GM19240 (cell line): ENCODE results near the gene DGKB.
"Not testable (repeated sequence)": the region's sequence is repeated elsewhere in the genome, so short reads cannot be mapped to it uniquely, and the experiment has no call there.

Experiments used
- DNase-seq: peaks from one replicate; pipeline ENCODE4 v3.0.0; 2011; ENCODE audit warnings: low spot score; ENCODE audit not compliant: insufficient read length

Gene DGKB

DNA sequence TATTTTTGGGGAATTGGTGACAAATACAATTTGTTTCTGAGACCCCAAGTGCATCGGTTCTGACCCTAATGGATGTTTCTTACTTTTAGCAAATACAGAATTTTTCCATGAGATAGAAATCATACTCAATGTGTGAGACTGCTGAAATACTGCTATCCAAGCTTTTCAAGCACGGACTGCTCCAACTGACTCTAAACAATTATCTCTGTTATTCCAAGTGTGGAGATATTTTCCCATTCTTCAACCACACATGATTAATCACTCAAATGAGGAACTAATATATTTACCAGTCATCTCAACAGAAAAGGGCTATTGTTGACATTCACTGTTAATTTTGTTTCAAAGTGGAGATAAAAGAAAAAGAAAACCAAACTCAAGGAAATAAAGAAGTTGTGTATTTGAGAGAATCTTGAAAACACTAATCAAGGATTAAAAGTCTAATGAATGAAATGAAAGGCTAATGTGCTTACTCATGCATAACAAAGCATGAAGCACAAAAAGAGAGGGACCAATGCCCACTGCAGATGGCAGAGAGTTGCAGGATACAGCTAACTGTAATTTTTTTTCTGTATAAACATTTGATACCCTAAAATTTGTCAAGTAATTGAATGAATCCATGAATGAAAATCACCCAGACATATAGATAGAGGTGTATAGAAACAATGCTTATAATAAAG is 423.6 kb downstream of the DGKB start:
- DNase-seq, result no peak

DNA sequence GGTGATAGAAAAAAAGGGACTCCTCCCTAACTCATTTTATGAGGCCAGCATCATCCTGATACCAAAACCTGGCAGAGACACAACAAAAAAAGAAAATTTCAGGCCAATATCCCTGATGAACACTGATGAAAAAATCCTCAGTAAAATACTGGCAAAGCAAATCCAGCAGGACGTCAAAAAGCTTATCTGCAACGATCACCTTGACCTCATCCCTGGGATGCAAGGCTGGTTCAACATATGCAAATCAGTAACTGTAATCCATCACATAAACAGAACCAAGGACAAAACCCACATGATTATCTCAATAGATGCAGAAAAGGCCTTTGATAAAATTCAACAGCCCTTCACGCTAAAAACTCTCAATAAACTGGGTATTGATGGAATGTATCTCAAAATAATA is 440.8 kb downstream of the DGKB start:
- DNase-seq, result not testable (repeated sequence)

DNA sequence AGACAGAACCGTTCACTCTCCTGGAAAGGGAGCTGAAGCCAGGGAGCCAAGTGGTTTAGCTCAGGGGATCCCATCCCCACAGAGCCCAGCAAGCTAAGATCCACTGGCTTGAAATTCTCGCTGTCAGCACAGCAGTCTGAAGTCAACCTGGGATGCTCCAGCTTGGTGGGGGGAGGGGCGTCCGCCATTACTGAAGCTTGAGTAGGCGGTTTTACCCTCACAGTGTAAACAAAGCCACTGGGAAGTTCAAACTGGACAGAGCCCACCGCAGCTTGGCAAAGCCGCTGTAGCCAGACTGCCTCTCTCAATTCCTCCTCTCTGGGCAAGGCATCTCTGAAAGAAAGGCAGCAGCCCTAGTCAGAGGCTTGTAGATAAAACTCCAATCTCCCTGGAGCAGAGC is 443.7 kb downstream of the DGKB start:
- DNase-seq, result not testable (repeated sequence)

DNA sequence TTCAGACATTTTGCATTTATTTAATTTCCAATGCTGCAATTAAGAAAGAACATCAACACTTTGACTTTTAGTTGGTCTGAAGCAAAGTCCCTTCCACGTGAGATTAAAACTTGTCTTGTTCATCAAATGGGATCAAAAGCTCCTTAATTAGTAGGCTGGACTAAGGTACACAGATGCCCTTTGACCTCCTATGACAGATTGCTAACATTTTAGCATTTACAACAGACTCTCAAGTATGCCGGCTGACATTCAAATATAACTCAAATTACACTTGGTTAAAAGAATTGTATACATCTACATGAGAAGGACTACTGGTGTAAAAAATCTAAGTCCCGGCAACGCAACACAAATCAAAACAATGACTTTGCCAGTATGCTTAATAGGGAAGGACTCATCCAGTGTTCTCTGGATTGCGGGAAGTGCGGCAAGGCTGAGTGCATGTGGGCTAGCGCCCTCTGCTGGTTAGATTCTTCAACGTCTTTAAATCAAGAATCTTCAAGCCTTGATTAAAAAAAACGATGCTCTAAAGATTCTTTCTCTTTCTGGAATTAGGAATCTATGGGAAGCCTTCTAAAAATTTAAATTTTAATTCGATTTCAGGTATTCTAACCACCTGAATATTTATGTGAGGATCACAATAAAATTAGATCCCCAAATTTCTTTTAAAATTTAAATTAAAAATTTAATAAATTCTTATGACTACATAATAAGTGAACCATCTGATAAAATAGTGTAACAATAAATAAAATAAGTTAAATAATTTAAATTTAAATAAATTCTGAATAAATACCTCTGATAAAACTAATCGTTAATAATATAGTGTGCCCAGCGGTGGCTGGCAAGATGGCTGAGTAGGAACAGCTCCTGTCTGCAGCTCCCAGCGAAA is 444.7 kb downstream of the DGKB start:
- DNase-seq, result peak; percentile 1

DNA sequence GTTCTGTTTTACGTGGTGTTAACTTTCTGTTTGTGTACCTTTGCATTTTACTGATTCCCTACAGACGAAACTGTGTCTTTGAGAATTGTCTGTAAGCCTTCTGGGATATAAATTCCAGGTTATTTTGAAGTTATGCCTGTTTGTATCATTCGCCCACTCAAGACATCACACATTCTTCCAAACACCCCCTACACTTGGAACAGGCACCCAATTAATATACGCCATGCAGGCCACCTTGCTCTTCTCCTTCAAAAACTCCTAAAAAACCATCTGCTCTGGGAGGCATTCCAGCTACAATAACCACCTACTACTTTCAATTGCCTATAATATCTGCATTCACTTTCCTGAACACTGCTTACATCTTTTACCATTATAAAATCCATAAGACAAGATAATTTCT is 453.3 kb downstream of the DGKB start:
- DNase-seq, result no peak

DNA sequence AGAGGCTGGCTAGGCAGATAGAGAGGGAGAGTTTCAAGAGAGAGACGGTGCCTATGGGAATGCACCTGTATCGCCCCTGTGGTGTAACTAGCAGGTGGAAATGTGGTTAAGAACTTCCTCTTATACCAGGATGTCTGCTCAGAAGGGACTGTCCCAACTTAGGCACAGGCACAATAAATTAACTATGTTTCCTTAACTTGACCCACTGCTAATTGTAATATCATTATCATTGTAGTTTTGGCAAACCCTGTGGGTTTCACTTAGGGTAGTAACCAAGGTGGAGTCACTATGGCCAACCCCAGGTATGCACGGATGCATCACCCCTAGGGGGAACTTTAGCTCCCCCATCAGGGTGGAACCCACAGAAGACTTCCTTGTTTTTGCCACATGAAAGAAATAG is 455.7 kb downstream of the DGKB start:
- DNase-seq, result no peak

DNA sequence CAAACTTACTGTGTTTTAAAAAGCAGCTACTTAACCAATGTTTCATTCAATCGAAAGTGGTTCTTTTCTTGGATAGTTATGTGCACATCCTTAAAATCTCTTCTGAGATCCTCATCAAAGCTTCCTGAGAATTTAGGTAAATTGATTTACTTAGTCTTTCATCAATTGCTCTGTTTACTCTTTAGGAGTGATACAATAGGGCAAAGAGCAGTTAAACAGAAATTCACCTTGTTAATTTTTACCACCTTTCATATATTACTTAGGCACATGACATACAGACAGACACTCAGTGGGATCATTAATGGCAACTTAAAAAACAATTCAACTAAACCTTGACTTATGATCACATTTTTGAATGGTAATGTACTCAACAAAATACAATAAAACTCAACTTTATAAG is 456.3 kb downstream of the DGKB start:
- DNase-seq, result no peak

DNA sequence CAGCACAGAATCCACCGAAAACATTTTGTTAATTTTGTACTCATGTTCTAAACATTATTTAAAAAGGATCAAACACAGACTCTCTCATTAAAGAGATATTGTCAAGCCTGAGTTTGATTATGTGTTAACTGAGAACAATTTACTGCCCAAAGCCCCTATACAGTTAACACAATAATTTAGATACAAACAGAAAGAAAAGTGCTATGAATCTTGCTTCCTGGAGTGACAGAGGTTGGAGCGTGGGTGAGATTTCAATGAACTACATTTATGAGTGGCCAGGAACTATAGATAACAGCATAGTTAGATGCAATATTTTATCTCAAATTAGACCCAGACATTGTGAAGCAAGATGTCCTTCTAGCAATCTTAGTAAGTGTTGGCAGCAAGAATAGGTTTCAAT is 464.2 kb downstream of the DGKB start:
- DNase-seq, result no peak

DNA sequence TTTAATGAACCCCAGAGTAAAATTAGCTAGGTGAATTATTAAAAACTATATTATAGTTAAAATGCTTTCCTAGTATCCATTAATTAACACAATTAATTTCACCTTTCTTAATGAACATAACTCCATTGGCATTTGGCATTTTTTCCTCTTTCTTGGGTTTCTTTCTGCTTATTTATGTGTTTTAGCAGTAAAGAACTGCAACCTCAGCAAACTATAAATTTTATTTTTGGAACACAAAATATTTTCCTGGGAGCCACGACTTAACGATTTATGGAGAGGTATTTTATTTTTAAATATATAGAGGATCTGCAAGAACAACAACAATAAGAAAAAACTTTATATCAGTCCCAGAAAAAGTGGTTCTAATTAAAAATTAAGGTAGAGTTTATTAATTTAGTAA is 465.7 kb downstream of the DGKB start:
- DNase-seq, result no peak

DNA sequence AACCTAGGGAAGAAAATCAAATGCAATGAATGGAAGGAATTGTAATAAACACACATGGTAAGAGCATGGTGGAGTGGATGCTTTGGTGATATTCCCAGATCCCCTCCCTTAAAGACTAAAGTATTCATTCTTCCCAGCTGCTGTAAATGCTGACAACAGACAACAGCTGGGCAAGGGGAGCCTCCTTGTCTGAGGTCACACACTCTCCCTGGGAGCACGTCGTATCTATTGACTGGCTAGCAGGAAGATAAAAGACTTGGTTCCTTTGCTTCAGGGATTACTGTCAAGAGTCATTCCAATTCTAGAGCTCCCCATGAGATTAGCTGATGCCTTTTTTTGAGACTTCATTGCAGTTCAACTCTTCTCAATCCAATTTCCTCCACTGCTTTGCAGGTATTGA is 469.6 kb downstream of the DGKB start:
- DNase-seq, result no peak

DNA sequence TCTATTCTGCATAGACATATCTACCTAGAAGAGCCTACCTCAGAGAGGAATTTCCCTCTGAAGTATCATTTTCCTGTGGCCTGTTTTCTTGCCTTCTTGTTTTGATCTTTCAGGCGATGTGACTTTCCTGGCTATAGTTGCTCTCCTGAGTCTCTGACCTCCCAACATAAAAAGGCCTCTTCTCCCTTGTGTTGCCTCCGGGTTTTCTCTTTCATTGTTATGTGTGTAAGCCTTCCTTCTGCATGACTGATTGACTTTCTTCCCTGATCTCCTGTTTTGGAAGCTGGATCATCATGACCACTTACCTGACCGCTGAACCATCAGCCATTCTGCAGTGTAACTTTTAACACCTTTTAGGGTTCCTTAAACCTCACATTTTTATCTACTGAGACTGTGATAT is 471.6 kb downstream of the DGKB start:
- no peak for DNase-seq

DNA sequence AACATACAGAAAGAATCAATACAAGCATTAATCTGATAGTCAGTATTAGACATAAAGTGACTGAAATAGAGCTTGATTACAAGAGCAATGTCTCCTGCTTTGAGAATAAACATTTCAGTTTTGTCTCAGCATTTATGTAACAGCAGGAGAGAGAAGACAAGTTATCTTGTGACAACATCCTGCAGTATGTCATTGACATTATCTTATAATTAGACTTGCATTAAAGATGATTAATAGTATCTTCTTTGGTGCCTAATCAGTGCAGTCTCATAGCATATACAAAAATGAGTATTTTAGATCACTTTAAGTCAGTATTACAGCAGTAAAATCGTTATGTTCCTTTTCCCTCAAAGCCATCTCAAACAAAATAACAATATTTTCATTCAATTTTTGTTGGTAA is 477.0 kb downstream of the DGKB start:
- no peak for DNase-seq

DNA sequence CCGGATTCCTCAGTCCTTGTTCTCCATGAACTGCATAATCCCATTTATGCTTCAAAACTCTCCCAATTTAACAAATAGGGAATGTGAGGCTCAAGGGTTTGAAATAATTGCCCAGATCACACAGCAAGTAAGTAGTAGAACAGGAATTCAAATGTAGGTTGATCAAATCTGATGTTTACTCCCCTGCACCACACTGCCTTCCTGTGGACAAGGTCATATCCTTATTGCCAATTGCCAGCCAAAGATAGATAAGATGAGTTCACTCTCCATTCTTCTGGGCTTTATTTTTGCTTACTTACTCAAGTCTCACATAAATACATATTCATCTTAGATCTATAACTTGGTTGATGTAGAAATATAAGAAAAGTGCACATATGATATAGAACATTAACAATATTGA is 477.9 kb downstream of the DGKB start:
- DNase-seq, result no peak

DNA sequence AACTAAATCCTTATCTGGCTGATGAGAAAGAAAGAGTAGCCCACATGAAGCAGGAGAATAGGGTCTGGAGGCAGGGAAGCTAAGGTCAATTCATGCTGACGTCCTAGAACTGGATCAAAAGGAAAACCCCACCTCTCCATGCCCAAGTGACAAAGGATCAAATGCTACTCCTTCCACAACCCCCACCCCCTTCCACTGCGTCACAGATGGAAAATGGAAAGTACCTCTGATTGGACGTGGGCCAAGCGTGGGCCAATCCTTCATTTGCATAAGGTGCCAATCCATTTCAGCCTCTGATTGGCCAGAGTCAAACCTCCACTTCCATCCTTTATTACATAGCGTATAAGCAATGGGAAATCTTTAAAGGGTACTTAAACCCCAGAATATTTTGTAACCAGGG is 481.8 kb downstream of the DGKB start:
- DNase-seq, result no peak

DNA sequence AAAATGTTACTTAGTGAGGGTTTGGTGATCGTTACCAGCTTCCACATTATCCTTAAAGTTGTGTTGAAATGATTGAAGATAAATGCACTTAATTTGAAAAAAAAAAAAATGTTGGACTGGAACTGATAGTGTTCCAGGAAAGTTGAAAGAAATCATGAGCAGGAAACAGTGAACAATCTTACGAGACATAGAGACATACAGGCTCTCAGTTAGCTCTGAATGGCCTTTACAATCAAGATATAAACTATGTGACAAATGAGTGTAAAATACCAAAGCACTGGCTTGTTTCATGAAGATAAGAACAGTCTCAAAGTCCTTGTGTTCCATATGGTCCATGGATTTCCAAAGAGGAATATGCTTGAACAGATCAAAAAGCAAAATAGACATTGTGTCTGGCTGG is 483.0 kb downstream of the DGKB start:
- no peak for DNase-seq

DNA sequence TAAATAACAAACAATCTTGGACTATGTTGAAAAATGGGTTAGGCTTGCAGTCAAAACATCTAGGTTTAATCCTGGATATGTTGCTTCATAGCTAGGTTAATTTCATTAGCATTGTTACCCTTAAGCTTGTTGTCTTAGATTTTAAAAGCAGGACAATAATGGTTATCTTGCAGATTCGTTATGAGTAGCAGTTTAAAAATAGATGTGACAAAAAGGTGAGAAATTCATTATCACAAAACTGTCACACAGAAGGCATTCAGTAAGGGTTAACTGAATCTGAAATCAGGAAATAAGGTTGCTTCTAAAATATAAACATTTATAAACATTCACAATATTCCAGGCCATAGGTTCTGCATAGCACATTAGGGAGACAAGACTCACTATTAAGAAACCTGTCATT is 483.9 kb downstream of the DGKB start:
- no peak for DNase-seq

DNA sequence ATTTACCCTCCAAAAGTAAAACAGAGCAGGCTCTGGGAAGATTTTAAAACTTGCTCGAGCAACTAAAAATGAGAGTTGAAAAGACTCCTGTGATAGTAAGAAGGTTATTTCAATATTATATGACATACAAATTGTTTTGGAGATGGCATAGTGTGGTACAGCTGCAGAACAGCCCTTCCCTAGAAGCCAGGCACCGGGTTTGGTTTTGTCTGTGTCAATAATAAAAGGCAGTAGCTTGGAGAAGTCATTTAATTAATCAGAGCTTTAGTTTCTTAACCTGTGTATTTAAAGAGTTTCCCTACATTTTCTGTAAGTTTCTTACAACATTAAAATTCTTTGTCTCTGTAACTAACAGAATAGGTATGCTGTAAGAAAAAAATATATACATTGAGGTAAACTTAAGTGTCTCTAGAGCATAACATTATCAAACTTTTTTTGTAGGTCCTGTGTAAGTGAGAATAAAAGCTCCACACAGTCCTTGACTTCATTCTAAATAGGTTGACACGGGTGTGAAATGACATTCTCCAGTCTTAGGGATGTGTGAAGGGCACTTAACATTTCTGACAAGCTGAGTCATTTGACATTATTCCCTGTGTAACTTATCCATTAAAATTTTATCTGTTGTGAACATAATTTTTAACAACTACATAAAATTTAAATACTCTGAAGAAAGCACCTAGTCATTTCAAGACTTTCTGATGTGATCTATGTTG is 488.1 kb downstream of the DGKB start:
- no peak for DNase-seq

DNA sequence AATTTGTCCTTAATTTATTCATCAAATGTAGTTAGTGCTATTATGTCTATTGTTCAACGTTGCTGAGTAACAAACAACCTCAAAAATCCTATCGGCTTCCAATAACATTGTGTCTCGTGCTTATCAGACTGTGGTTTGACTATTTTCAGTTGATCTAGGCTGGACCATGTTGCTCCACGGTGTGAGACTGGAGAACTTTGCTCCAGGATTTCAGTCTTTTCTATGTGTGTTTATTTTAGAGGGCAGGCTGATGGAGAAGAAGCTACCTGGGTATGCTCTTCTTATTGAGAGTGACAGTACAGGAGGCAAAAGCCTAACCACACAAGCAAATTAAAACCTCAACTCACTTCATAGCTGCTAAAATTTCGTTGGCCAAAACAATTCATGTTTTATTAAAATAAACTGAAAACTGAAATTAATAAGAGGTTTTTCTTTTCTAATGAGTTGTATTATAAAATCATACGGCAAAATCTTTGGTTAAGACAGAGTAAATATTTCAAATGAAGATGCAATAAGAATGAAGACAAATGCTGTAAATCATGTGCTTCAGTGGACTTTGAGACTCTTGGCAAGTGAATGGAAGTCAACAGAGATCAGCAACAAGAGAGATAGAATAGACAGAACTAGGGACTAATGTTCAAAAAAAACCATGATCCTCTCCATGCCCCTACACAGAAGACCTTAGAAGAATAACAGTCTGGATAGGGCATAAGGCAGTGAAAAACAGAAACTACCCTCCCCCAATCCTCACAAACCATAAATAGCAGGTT is 495.1 kb downstream of the DGKB start:
- DNase-seq, result no peak

DNA sequence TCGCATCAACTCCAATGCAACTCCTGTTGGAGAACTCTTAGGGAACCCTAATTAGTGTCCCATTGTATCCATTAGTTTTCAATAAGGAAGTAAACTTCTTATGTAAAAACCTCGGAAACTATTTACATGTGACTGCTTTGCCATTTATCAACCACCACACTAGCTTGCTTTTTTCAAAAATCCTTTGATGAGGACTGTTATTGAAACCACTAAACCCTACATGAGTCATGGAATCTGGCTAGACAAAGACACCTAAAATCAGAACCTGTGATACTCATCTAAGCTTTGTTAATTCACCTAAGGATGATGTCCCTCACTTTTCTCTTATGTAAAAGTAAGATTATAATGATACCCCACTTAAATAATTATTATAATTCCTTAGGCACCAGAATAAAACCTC is 499.0 kb downstream of the DGKB start:
- no peak for DNase-seq

DNA sequence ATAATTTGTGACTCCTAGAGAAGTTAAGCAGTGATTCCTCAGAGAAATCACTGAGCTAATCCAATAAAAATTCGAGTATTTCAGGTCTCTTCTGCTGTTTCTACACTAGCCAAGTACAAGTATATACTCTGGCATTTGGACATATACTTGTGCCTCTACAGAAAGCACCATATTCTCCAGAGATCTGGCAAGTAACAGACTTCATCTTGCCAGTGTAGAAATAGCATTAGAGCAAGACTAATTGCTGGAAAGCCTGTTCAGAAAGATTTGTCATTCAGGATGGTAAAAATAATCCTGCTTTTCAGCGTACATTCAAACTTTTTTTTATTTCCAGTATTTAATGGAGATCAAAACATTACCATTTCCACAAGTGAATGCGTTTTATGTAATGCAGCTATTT is 502.3 kb downstream of the DGKB start:
- DNase-seq, result no peak

DNA sequence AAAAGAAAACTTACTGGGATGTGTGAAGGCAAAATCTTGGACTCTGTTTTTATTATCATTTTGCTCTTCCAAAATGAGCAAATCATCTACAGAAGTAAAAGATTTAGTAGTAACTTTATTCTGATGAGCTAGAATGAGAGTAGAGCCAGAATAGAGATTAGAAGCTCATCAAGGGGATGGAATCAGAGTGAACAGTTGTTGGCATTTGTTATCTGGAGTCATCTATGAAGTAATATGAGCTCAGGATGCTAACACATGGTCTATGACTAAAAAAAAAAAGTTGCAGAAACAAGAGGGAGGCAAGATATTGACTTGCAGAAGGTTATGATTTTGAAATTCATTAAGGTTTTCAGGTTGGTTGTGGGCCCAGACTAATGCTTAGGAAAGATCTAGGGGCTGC is 504.0 kb downstream of the DGKB start:
- DNase-seq, result no peak

DNA sequence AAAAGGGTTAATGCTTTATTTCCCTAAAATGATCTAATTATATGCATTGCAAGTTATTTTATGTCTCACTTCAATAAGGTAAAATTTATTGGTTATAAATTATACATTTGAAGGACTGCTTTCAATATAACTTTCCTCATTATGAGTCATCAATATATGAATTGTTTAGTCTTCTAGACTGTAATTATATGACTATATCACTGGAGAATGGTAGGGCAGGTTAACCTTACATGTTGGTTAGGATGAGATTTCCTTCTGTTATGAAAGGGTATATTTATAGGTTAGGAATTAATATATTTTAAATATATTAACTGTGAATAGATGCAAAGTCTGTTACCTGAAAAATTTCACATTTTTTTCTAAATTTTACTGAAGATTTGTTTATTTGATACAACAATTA is 506.7 kb downstream of the DGKB start:
- no peak for DNase-seq
